Smooth muscle cell (in vitro differentiated cells): Measurements from ENCODE around the gene PPP6R1. TPM values are rescaled to one million over a fixed set of nuclear protein-coding genes. Genes with fewer than 3 reads are reported as not detected.

Experiments used
- DNase-seq: peaks from one replicate; lab custom pipeline; 2025; ENCODE audit not compliant: unreplicated experiment; lab: John Stamatoyannopoulos, UW
- H2AFZ ChIP-seq: fragments of 200-600 bp; sonication (generic); 2 replicates; pipeline ENCODE4 v1.6.0; 2016; ENCODE audit warnings: antibody characterized with exemption, low read depth, mild to moderate bottlenecking
- H3F3A ChIP-seq: fragments of 200-600 bp; sonication (generic); 2 replicates; pipeline ENCODE4 v1.6.0; 2017; ENCODE audit warnings: antibody characterized with exemption, low read depth
- H3K27ac ChIP-seq: fragments of 200-600 bp; sonication (generic); 2 replicates; pipeline ENCODE4 v1.5.1; 2016; ENCODE audit warnings: low read depth, mild to moderate bottlenecking
- H3K27me3 ChIP-seq: fragments of 200-600 bp; sonication (generic); 2 replicates; pipeline ENCODE4 v1.6.1; 2016; ENCODE audit warnings: low read depth, mild to moderate bottlenecking
- H3K36me3 ChIP-seq: fragments of 200-600 bp; sonication (generic); 2 replicates; pipeline ENCODE4 v1.5.1; 2016; ENCODE audit warnings: low read depth
- H3K4me1 ChIP-seq: fragments of 200-600 bp; sonication (generic); 2 replicates; pipeline ENCODE4 v1.5.1; 2016; ENCODE audit warnings: low read depth
- H3K4me2 ChIP-seq: fragments of 200-600 bp; sonication (generic); 2 replicates; pipeline ENCODE4 v1.6.0; 2016; ENCODE audit warnings: mild to moderate bottlenecking
- H3K4me3 ChIP-seq: fragments of 200-600 bp; sonication (generic); 2 replicates; pipeline ENCODE4 v1.5.1; 2016; ENCODE audit warnings: mild to moderate bottlenecking
- H3K79me2 ChIP-seq: fragments of 200-600 bp; sonication (generic); 2 replicates; pipeline ENCODE4 v1.6.0; 2016; ENCODE audit warnings: low read depth, mild to moderate bottlenecking
- H3K9ac ChIP-seq: fragments of 200-600 bp; sonication (generic); 2 replicates; pipeline ENCODE4 v1.6.0; 2016; ENCODE audit warnings: low read depth
- H3K9me3 ChIP-seq: fragments of 200-600 bp; sonication (generic); replicated peaks from 2 replicates; pipeline ENCODE4 v1.5.1; 2016; ENCODE audit warnings: low read depth
- H4K20me1 ChIP-seq: fragments of 200-600 bp; sonication (generic); 2 replicates; pipeline ENCODE4 v1.6.0; 2016; ENCODE audit warnings: low read depth
- WGBS: methylation state at CpG from one replicate; pipeline ENCODE4 v1.1.7; 2016; ENCODE audit warnings: low lambda C conversion rate; 5-methylcytosine and 5-hydroxymethylcytosine counted together
- polyA plus RNA-seq: library from polyadenylated mRNA; unstranded; fragments of >200 nt; fragmentation: Nextera tagmentation; extraction: Ambion mirVana; gene quantifications from 2 replicates; pipeline ENCODE4 v1.2.1, GENCODE V29; 2016
- total RNA-seq: library from RNA; depleted of rRNA; stranded (reverse); fragments of >200 nt; gene quantifications from 2 replicates; pipeline ENCODE4 v1.2.3, GENCODE V29; 2014
- TF ChIP-seq, protein P1 (sequence below): fragments of 200-600 bp; sonication (generic); IDR thresholded peaks from 2 replicates; pipeline ENCODE4 v1.5.1; 2017; ENCODE audit warnings: borderline replicate concordance, mild to moderate bottlenecking, antibody characterized with exemption; ENCODE audit not compliant: insufficient read depth, poor library complexity, severe bottlenecking

PPP6R1 gene
- total and polyA plus RNA-seq, 2 experiments from 2014 or later, result 31.1 to 58.0 TPM

DNA sequence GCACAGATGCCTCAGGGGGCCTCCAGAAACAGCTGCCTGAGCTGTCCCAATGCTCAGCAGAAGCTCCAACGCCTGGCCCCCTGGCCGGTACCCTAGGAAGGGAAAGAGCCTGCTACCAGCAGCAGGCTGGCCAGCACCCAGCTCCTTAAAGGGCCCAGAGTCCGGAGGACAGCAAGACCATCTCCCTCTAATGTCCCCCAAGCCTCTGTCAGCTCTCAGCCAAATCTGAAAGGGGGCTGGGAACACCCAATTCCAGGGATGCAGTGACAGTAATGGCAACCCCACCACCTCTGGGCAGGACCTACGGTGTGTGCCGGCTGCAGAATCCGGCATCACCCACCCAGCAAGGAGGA is 4.2 kb downstream of the PPP6R1 start:
- peaks cover 3% of the 10 kb centered on the region for H3F3A ChIP-seq
- no peak overlapping the region for H3K9ac ChIP-seq
- no peak overlapping the region for H3K27ac ChIP-seq
- no peaks in the 10 kb centered on the region for H3K27me3 ChIP-seq
- H3K4me1 ChIP-seq, result peaks cover 23% of the 10 kb centered on the region
- H3K79me2 ChIP-seq, result peaks cover 87% of the 10 kb centered on the region
- H3K36me3 ChIP-seq, result no peaks in the 10 kb centered on the region
- DNase-seq, result no peak
- no peak overlapping the region for H3K4me3 ChIP-seq
- no peak overlapping the region for H2AFZ ChIP-seq
- WGBS, result 93% methylated on average over 6 of the region's 6 CpGs
- H3K4me2 ChIP-seq, result no peak overlapping the region
- H4K20me1 ChIP-seq, result peaks cover 86% of the 10 kb centered on the region
- no peaks in the 10 kb centered on the region for H3K9me3 ChIP-seq
- TF ChIP-seq, protein P1, sequence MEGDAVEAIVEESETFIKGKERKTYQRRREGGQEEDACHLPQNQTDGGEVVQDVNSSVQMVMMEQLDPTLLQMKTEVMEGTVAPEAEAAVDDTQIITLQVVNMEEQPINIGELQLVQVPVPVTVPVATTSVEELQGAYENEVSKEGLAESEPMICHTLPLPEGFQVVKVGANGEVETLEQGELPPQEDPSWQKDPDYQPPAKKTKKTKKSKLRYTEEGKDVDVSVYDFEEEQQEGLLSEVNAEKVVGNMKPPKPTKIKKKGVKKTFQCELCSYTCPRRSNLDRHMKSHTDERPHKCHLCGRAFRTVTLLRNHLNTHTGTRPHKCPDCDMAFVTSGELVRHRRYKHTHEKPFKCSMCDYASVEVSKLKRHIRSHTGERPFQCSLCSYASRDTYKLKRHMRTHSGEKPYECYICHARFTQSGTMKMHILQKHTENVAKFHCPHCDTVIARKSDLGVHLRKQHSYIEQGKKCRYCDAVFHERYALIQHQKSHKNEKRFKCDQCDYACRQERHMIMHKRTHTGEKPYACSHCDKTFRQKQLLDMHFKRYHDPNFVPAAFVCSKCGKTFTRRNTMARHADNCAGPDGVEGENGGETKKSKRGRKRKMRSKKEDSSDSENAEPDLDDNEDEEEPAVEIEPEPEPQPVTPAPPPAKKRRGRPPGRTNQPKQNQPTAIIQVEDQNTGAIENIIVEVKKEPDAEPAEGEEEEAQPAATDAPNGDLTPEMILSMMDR, result no peak

DNA sequence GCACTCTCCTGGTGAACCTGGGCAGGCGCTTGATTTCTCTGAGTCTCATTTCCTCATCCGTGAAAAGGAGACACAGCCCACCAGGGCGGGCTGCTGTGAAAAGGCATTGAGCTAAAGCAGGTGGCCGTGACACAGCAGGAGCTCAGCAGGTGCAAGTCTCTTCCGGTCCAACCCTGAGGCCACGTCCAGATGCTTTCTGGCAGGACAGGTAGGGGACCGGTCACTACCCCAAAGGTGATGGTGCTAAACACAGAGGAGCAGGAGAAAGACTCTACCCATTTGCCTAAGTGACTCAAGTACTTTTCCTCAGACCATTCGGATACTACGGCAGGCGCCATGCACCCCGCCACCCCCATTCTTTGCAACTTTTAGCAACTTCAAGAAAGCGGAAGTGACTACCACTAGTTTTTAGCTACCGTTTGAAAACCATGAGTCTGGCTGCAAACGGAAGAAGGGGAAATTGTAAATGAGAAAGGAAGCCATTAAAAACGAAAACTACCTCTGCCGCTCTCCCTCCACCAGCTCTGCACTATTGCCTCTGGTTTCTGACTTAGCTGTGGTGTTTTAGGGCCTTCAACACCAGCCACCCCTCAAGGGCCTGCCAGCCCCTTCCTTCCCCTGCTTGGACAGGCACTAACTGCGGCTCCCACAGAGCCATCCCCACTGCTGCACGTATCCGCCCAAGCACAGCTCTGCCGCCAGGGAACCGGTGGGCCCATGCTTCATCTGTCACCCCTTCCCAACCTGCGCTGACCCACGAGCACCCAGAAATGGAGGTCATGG is 4.8 kb downstream of the PPP6R1 start:
- peaks cover 92% of the 10 kb centered on the region for H4K20me1 ChIP-seq
- no peaks in the 10 kb centered on the region for H3K36me3 ChIP-seq
- H3K9ac ChIP-seq, result no peak overlapping the region
- TF ChIP-seq, protein P1, result no peak
- no peak overlapping the region for H2AFZ ChIP-seq
- 88% methylated on average over 23 of the region's 23 CpGs for WGBS
- peaks cover 93% of the 10 kb centered on the region for H3K79me2 ChIP-seq
- H3K4me3 ChIP-seq, result no peak overlapping the region
- H3K4me2 ChIP-seq, result no peak overlapping the region
- H3K9me3 ChIP-seq, result no peaks in the 10 kb centered on the region
- H3K27ac ChIP-seq, result no peak overlapping the region
- H3K4me1 ChIP-seq, result peaks cover 22% of the 10 kb centered on the region
- no peaks in the 10 kb centered on the region for H3K27me3 ChIP-seq
- no peak for DNase-seq
- H3F3A ChIP-seq, result no peaks in the 10 kb centered on the region

DNA sequence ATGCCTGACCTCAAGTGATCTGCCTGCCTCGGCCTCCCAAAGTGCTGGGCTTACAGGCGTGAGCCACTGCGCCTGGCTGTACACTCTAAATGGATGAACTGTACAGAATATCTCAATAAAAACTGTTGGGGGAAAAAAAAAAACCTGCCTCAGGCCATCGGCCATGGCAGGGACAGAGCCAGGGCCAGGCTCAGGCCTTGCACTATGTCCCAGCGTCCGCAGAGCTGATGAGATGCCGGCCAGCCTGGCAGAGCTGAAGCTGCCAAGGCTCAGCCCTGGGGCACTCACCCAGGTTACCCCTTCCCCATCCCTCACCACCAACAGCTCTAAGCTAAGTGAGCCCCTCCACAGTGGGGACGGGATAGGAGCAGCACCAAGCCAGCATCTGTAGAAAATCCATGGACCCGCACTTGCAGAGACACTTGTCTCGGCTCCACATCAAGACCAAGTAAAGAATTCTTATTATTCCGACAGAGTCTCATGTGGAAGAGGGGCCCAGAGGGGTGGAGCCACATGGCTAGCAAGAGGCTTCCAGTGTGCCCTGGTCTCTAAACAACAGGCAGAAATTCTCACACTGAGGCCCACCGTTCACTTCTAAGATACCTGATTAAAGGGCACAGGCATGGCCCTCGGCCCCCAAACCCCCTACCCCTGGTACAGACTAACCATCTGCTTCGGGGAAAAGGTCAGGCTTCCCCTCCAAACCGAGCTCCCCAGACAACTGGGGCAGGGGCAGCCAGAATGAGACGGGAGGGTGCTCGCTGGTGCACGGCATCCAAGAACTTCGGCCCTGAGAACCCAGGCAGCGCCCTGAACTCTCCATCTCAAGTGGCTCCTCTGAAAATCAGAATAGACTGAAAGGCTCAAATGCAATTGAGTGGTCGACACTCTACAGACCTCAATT is 5.8 kb downstream of the PPP6R1 start:
- H3K4me3 ChIP-seq, result no peak overlapping the region
- peaks cover 22% of the 10 kb centered on the region for H3K4me1 ChIP-seq
- no peak overlapping the region for H2AFZ ChIP-seq
- H3K27ac ChIP-seq, result no peak overlapping the region
- no peaks in the 10 kb centered on the region for H3K36me3 ChIP-seq
- H3K9ac ChIP-seq, result no peak overlapping the region
- no peaks in the 10 kb centered on the region for H3K27me3 ChIP-seq
- peaks cover 100% of the 10 kb centered on the region for H3K79me2 ChIP-seq
- TF ChIP-seq, protein P1, result no peak
- H3K4me2 ChIP-seq, result no peak overlapping the region
- DNase-seq, result no peak
- H4K20me1 ChIP-seq, result peaks cover 100% of the 10 kb centered on the region
- no peaks in the 10 kb centered on the region for H3K9me3 ChIP-seq
- H3F3A ChIP-seq, result no peaks in the 10 kb centered on the region
- WGBS, result 95% methylated on average over 21 of the region's 21 CpGs
